H9 (cell line): ENCODE results near the gene DCTN3. TPM values are rescaled to one million over a fixed set of nuclear protein-coding genes. Genes with fewer than 3 reads are reported as not detected.

Experiments used
- DNase-seq: peaks from one replicate; pipeline ENCODE4 v3.0.0-alpha.2; 2017
- H2AFZ ChIP-seq: one replicate; pipeline ENCODE4 v1.6.1; 2013; ENCODE audit warnings: mild to moderate bottlenecking, low read length, control low read depth, moderate library complexity
- H2AK5ac ChIP-seq: 2 replicates; pipeline ENCODE4 v1.6.1; 2013; ENCODE audit warnings: low read length, control low read depth, mixed read lengths; ENCODE audit not compliant: insufficient read length
- H2BK120ac ChIP-seq: one replicate; pipeline ENCODE4 v1.6.1; 2013; ENCODE audit warnings: low read depth, mild to moderate bottlenecking, low read length, control low read depth, inconsistent platforms; ENCODE audit not compliant: poor library complexity, severe bottlenecking
- H2BK12ac ChIP-seq: 2 replicates; pipeline ENCODE4 v1.6.1; 2013; ENCODE audit warnings: low read length, control low read depth, mixed read lengths, low read depth; ENCODE audit not compliant: insufficient read length
- H2BK15ac ChIP-seq: 2 replicates; pipeline ENCODE4 v1.6.1; 2013; ENCODE audit warnings: low read depth, low read length, control low read depth
- H2BK20ac ChIP-seq: one replicate; pipeline ENCODE4 v1.6.1; 2013; ENCODE audit warnings: low read depth, mild to moderate bottlenecking, low read length, control low read depth, inconsistent platforms; ENCODE audit not compliant: poor library complexity, severe bottlenecking
- H2BK5ac ChIP-seq: 2 replicates; pipeline ENCODE4 v1.6.1; 2013; ENCODE audit warnings: low read length, control low read depth, mixed read lengths; ENCODE audit not compliant: insufficient read length
- H3K14ac ChIP-seq: 2 replicates; pipeline ENCODE4 v1.6.1; 2013; ENCODE audit warnings: low read length, control low read depth; ENCODE audit not compliant: insufficient read depth
- H3K18ac ChIP-seq: 2 replicates; pipeline ENCODE4 v1.6.1; 2013; ENCODE audit warnings: low read depth, mild to moderate bottlenecking, mixed read lengths, low read length, control low read depth; ENCODE audit not compliant: insufficient read length
- H3K23ac ChIP-seq: 2 replicates; pipeline ENCODE4 v1.6.1; 2013; ENCODE audit warnings: low read length, control low read depth, mixed read lengths, low read depth; ENCODE audit not compliant: insufficient read length
- H3K23me2 ChIP-seq: 2 replicates; pipeline ENCODE4 v1.6.1; 2013; ENCODE audit warnings: low read depth, mild to moderate bottlenecking, mixed read lengths, low read length, control low read depth; ENCODE audit not compliant: insufficient read length, poor library complexity, severe bottlenecking
- H3K27ac ChIP-seq: 2 replicates; pipeline ENCODE4 v1.5.1; 2013; ENCODE audit warnings: low read length, control low read depth, mixed read lengths, low read depth; ENCODE audit not compliant: insufficient read length
- H3K27me3 ChIP-seq: 2 replicates; pipeline ENCODE4 v1.6.1; 2013; ENCODE audit warnings: low read length, control low read depth, inconsistent platforms; ENCODE audit not compliant: insufficient read depth
- H3K4ac ChIP-seq: 2 replicates; pipeline ENCODE4 v1.6.1; 2013; ENCODE audit warnings: low read depth, mild to moderate bottlenecking, control low read depth, inconsistent platforms, low read length, moderate library complexity
- H3K4me1 ChIP-seq: 2 replicates; pipeline ENCODE4 v1.6.1; 2013; ENCODE audit warnings: low read length, control low read depth, inconsistent platforms; ENCODE audit not compliant: insufficient read depth
- H3K4me2 ChIP-seq: 2 replicates; pipeline ENCODE4 v1.6.1; 2013; ENCODE audit warnings: low read length, control low read depth, mixed read lengths; ENCODE audit not compliant: insufficient read length, insufficient read depth
- H3K56ac ChIP-seq: 2 replicates; pipeline ENCODE4 v1.6.1; 2013; ENCODE audit warnings: low read depth, mild to moderate bottlenecking, mixed read lengths, low read length, control low read depth; ENCODE audit not compliant: insufficient read length
- H3K79me1 ChIP-seq: 2 replicates; pipeline ENCODE4 v1.6.1; 2013; ENCODE audit warnings: low read depth, mild to moderate bottlenecking, moderate library complexity, low read length, control low read depth, inconsistent platforms; ENCODE audit not compliant: insufficient read depth, poor library complexity, severe bottlenecking
- H3K79me2 ChIP-seq: 2 replicates; pipeline ENCODE4 v1.6.1; 2013; ENCODE audit warnings: low read length, control low read depth, inconsistent platforms; ENCODE audit not compliant: insufficient read depth
- H3K9ac ChIP-seq: 2 replicates; pipeline ENCODE4 v1.6.1; 2013; ENCODE audit warnings: low read length, control low read depth, mixed read lengths; ENCODE audit not compliant: insufficient read length; ENCODE audit errors: extremely low read depth
- H3K9me3 ChIP-seq: one replicate; pipeline ENCODE4 v1.6.1; 2013; ENCODE audit warnings: low read depth, low read length, inconsistent platforms; ENCODE audit not compliant: control insufficient read depth
- H3T11ph ChIP-seq: one replicate; pipeline ENCODE4 v1.6.1; 2013; ENCODE audit warnings: mild to moderate bottlenecking, low read length, control low read depth, inconsistent platforms
- H4K20me1 ChIP-seq: one replicate; pipeline ENCODE4 v1.6.1; 2013; ENCODE audit not compliant: control insufficient read depth, insufficient read length, insufficient read depth
- H4K5ac ChIP-seq: 2 replicates; pipeline ENCODE4 v1.6.1; 2013; ENCODE audit warnings: low read depth, mild to moderate bottlenecking, mixed read lengths, low read length, control low read depth; ENCODE audit not compliant: insufficient read length
- H4K8ac ChIP-seq: replicated peaks from 2 replicates; pipeline ENCODE4 v1.6.1; 2013; ENCODE audit warnings: low read length, control low read depth, mixed read lengths, low read depth; ENCODE audit not compliant: insufficient read length
- H4K91ac ChIP-seq: 2 replicates; pipeline ENCODE4 v1.6.1; 2013; ENCODE audit warnings: low read depth, mild to moderate bottlenecking, moderate library complexity, mixed read lengths, low read length, control low read depth; ENCODE audit not compliant: insufficient read length
- H3K27ac Mint-ChIP-seq, 3 experiments: 2 replicates in 2 of 3; 3 replicates in 1 of 3; pipeline ENCODE4 v1.8.0; 2020 to 2021; ENCODE audit warnings: mixed read lengths in 3 of 3, mild to moderate bottlenecking in 1 of 3, moderate library complexity in 1 of 3
- H3K27me3 Mint-ChIP-seq: 2 replicates; pipeline ENCODE4 v1.8.0; 2021; ENCODE audit warnings: low read depth, mild to moderate bottlenecking, moderate library complexity, mixed read lengths
- H3K36me3 Mint-ChIP-seq, 3 experiments: 2 replicates in 2 of 3; 3 replicates in 1 of 3; pipeline ENCODE4 v1.8.0; 2020 to 2021; ENCODE audit warnings: low read depth in 3 of 3, mixed read lengths in 3 of 3; ENCODE audit not compliant: insufficient read depth in 1 of 3
- H3K4me1 Mint-ChIP-seq, 2 experiments: 2 replicates each; pipeline ENCODE4 v1.8.0; 2020; ENCODE audit warnings: mixed read lengths in 2 of 2
- H3K4me3 Mint-ChIP-seq, 2 experiments: 2 replicates in 1 of 2; 3 replicates in 1 of 2; pipeline ENCODE4 v1.8.0; 2020 to 2021; ENCODE audit warnings: mild to moderate bottlenecking in 2 of 2, mixed read lengths in 2 of 2, moderate library complexity in 1 of 2
- H3K9me3 Mint-ChIP-seq, 2 experiments: 2 replicates in 1 of 2; 3 replicates in 1 of 2; pipeline ENCODE4 v1.8.0; 2020; ENCODE audit warnings: mild to moderate bottlenecking in 2 of 2, mixed read lengths in 2 of 2, moderate library complexity in 1 of 2
- CTCF ChIP-seq: fragments of 200-600 bp; sonication (generic); conservative IDR thresholded peaks from 3 replicates; pipeline ENCODE4 v1.8.0; 2021; ENCODE audit warnings: antibody characterized with exemption, mild to moderate bottlenecking
- WGBS: extraction: QIAGEN DNeasy Blood & Tissue Kit; methylation state at CpG from one replicate; pipeline ENCODE4 v1.1.7; 2013; ENCODE audit warnings: missing lambda C conversion rate, low lambda C conversion rate, mixed read lengths; ENCODE audit not compliant: insufficient read length; ENCODE audit errors: extremely low coverage; 5-methylcytosine and 5-hydroxymethylcytosine counted together
- total RNA-seq: library from RNA; stranded (reverse); gene quantifications from 2 replicates; pipeline ENCODE4 v1.2.1, GENCODE V29; 2021

Gene DCTN3
- total RNA-seq, 1 experiment from 2014 or later, result 40.0 TPM

- peaks cover 40 to 52% of the 10 kb centered on the region in 2 experiments for H3K4me1 Mint-ChIP-seq
- no peak within 1 kb of the TSS for H2AK5ac ChIP-seq
- H3K14ac ChIP-seq, result no peak within 1 kb of the TSS
- no peak within 1 kb of the TSS for H4K91ac ChIP-seq
- peak within 1 kb of the TSS; percentile 77 to 84 for H3K4me3 Mint-ChIP-seq
- peak within 1 kb of the TSS; percentile 85 for H2AFZ ChIP-seq
- no peaks in the 10 kb centered on the region for H3K9me3 Mint-ChIP-seq
- no peak within 1 kb of the TSS for H2BK15ac ChIP-seq
- peak within 1 kb of the TSS; percentile 29 for H3K9ac ChIP-seq
- no peaks in the 10 kb centered on the region for H3K9me3 ChIP-seq
- H4K5ac ChIP-seq, result no peak within 1 kb of the TSS
- no peak within 1 kb of the TSS for H3K56ac ChIP-seq
- H3K4ac ChIP-seq, result no peak within 1 kb of the TSS
- H3K27me3 Mint-ChIP-seq, result peaks cover 5% of the 10 kb centered on the region
- H3K4me2 ChIP-seq, result peak within 1 kb of the TSS; percentile 63
- H4K8ac ChIP-seq, result no peak within 1 kb of the TSS
- H2BK5ac ChIP-seq, result no peak within 1 kb of the TSS
- peaks cover 14% of the 10 kb centered on the region for H3K23me2 ChIP-seq
- peak within 1 kb of the TSS; percentile 54 to 97 (median 89); a peak in 5 of 7 replicates for H3K27ac Mint-ChIP-seq
- no peak within 1 kb of the TSS for H2BK120ac ChIP-seq
- H2BK12ac ChIP-seq, result no peak within 1 kb of the TSS
- no peak within 1 kb of the TSS for H3T11ph ChIP-seq
- H4K20me1 ChIP-seq, result peaks cover 3% of the 10 kb centered on the region
- no peak; the same call in 2 of the 3 replicates for TF ChIP-seq CTCF
- H3K4me1 ChIP-seq, result peaks cover 8% of the 10 kb centered on the region; the same call in 1 of the 2 replicates
- no peak within 1 kb of the TSS for H3K18ac ChIP-seq
- no peaks in the 10 kb centered on the region for H3K27me3 ChIP-seq
- H2BK20ac ChIP-seq, result no peak within 1 kb of the TSS
- WGBS, result no CpG with 5 or more reads among the region's 24 CpGs
- peak; percentile 98 for DNase-seq
- H3K36me3 Mint-ChIP-seq, result peaks cover 16 to 28% (median 24%) of the 10 kb centered on the region in 3 experiments; a peak in 5 of 7 replicates
- no peak within 1 kb of the TSS for H3K23ac ChIP-seq
- H3K79me1 ChIP-seq, result no peaks in the 10 kb centered on the region
- H3K27ac ChIP-seq, result no peak within 1 kb of the TSS
- peaks cover 2% of the 10 kb centered on the region; the same call in 1 of the 2 replicates for H3K79me2 ChIP-seq
Observed at GRCh38 chr9:34651876-34652601, 31.7 kb upstream of the DCTN3 start, which contains the start of gene IL11RA. IL11RA (plus strand) TSS chr9:34652185; CDS start chr9:34655218, 3,033 bp downstream.
